HepG2 (cell line): ENCODE measurements around the gene TRIM9. TPM values are rescaled to one million over a fixed set of nuclear protein-coding genes. Genes with fewer than 3 reads are reported as not detected.

ENCODE experiments used
- ATAC-seq: fragments of 200-7000 bp; cut with Tn5 transposase; 3 replicates; pipeline ENCODE4 v1.9.1; 2020; ENCODE audit warnings: mild to moderate bottlenecking, moderate library complexity
- BruUV-seq: library from RNA; stranded (reverse); fragments of 400-500 nt; replicated peaks from 2 replicates; lab custom pipeline; 2021; lab: Mats Ljungman, UMichigan
- CTCF ChIA-PET: fragments of 300-600 bp; formaldehyde crosslinking; extraction: SDS; loops from one replicate; lab custom pipeline; 2021; ENCODE audit warnings: low total read pairs, inconsistent platforms, low intra/inter-chr PET ratio; lab: Yijun Ruan, JAX
- POLR2A ChIA-PET: fragments of 350-600 bp; sonication (Branson Sonifier 250); formaldehyde crosslinking; loops from one replicate; lab custom pipeline; 2020; ENCODE audit warnings: antibody characterized with exemption, inconsistent platforms; lab: Yijun Ruan, JAX
- DNase-seq: peaks from one replicate; pipeline ENCODE4 v3.0.0-alpha.2; 2015; ENCODE audit warnings: low spot score
- FAIRE-seq: peaks from 3 replicates; lab custom pipeline; 2011; peaks lifted over from hg19 to GRCh38; lab: Jason Lieb, UNC
- H2AFZ ChIP-seq: one replicate; pipeline ENCODE4 v1.6.1; 2011; ENCODE audit warnings: low read length, inconsistent platforms
- H3K27ac ChIP-seq: fragments of 300-600 bp; 3 replicates; pipeline ENCODE4 v1.8.0; 2011; ENCODE audit warnings: mixed run types, mild to moderate bottlenecking, mixed read lengths, low read length, inconsistent platforms; ENCODE audit not compliant: insufficient read depth; ENCODE audit errors: extremely low read length
- H3K27me3 ChIP-seq, 2 experiments: fragments of 200-600 bp in 1 of 2; 2 replicates in 1 of 2; 3 replicates in 1 of 2; pipeline versions ENCODE4 v1.6.0 to v1.8.0; 2011; ENCODE audit warnings: low read length in 2 of 2, mild to moderate bottlenecking in 2 of 2, moderate library complexity in 2 of 2, inconsistent platforms in 1 of 2; ENCODE audit not compliant: insufficient read depth in 2 of 2, control insufficient read depth in 1 of 2
- H3K36me3 ChIP-seq, 2 experiments: fragments of 200-600 bp in 1 of 2; replicated peaks in 1 of 2; 2 replicates in 1 of 2; 3 replicates in 1 of 2; pipeline versions ENCODE4 v1.5.1 to v1.8.0; 2011; ENCODE audit warnings: low read length in 2 of 2, inconsistent platforms in 1 of 2; ENCODE audit not compliant: insufficient read depth in 2 of 2, control insufficient read depth in 1 of 2
- H3K4me1 ChIP-seq: 2 replicates; pipeline ENCODE4 v1.5.1; 2012; ENCODE audit warnings: low read length, inconsistent platforms; ENCODE audit not compliant: insufficient read depth
- H3K4me2 ChIP-seq: 2 replicates; pipeline ENCODE4 v1.6.0; 2011; ENCODE audit warnings: low read depth, low read length, inconsistent platforms
- H3K4me3 ChIP-seq, 3 experiments: fragments of 200-600 bp in 1 of 3; sonication (generic), shearing (Covaris generic) in 1 of 3; replicated peaks in 1 of 3; 2 replicates each; pipeline ENCODE4 v1.5.1; 2011 to 2016; ENCODE audit warnings: low read length in 3 of 3, inconsistent platforms in 2 of 3, low read depth in 2 of 3, mild to moderate bottlenecking in 2 of 3, control low read depth in 1 of 3, mixed read lengths in 1 of 3; ENCODE audit not compliant: insufficient read depth in 1 of 3
- H3K79me2 ChIP-seq: one replicate; pipeline ENCODE4 v1.6.1; 2011; ENCODE audit warnings: low read length, inconsistent platforms; ENCODE audit not compliant: insufficient read depth
- H3K9ac ChIP-seq: 2 replicates; pipeline ENCODE4 v1.6.0; 2011; ENCODE audit warnings: mild to moderate bottlenecking, low read depth, low read length, inconsistent platforms; ENCODE audit not compliant: insufficient read depth
- H3K9me3 ChIP-seq: 2 replicates; pipeline ENCODE4 v1.5.1; 2012; ENCODE audit warnings: mild to moderate bottlenecking, low read length
- H4K20me1 ChIP-seq: 2 replicates; pipeline ENCODE4 v1.6.0; 2011; ENCODE audit warnings: inconsistent platforms, mild to moderate bottlenecking, low read length, moderate library complexity; ENCODE audit not compliant: insufficient read depth
- EEA1 ChIP-seq: sonication (generic); formaldehyde crosslinking; IDR thresholded peaks from 2 replicates; pipeline ENCODE4 v1.5.1; 2020; ENCODE audit warnings: mild to moderate bottlenecking, missing genetic modification reagents, borderline replicate concordance
- ELF1 ChIP-seq: sonication (generic); formaldehyde crosslinking; IDR thresholded peaks from 2 replicates; pipeline ENCODE4 v1.4.0; 2020; ENCODE audit warnings: missing genetic modification reagents
- HOXD1 ChIP-seq: sonication (generic); formaldehyde crosslinking; IDR thresholded peaks from 2 replicates; pipeline ENCODE4 v1.5.0; 2020; ENCODE audit warnings: missing genetic modification reagents
- ISL2 ChIP-seq: sonication (generic); formaldehyde crosslinking; IDR thresholded peaks from 2 replicates; pipeline ENCODE4 v1.5.0; 2020; ENCODE audit warnings: missing genetic modification reagents
- MIER3 ChIP-seq: IDR thresholded peaks from 2 replicates; pipeline ENCODE4 v1.6.1; 2016; ENCODE audit warnings: missing compliant biosample characterization, borderline replicate concordance
- NFE2L1 ChIP-seq: sonication (generic); formaldehyde crosslinking; IDR thresholded peaks from 2 replicates; pipeline ENCODE4 v1.4.0; 2020; ENCODE audit warnings: missing genetic modification reagents, mild to moderate bottlenecking, borderline replicate concordance
- RXRA ChIP-seq: sonication (generic); formaldehyde crosslinking; IDR thresholded peaks from 2 replicates; pipeline ENCODE4 v1.5.1; 2020; ENCODE audit warnings: missing genetic modification reagents
- SMARCC2 ChIP-seq: fragments of 450-650 bp; IDR thresholded peaks from 2 replicates; pipeline ENCODE4 v1.6.1; 2017; ENCODE audit warnings: antibody characterized with exemption, mild to moderate bottlenecking
- ZNF207 ChIP-seq: fragments of 450-650 bp; IDR thresholded peaks from 2 replicates; pipeline ENCODE4 v1.6.1; 2016; ENCODE audit warnings: antibody characterized with exemption, borderline replicate concordance
- ZNF234 ChIP-seq: sonication (generic); formaldehyde crosslinking; conservative IDR thresholded peaks from 2 replicates; pipeline ENCODE4 v1.5.1; 2020; ENCODE audit warnings: mild to moderate bottlenecking, missing genetic modification reagents
- WGBS: methylation state at CpG from one replicate; pipeline ENCODE4 v1.1.6; 2017; ENCODE audit warnings: low lambda C conversion rate; 5-methylcytosine and 5-hydroxymethylcytosine counted together
- in situ Hi-C: cut with HindIII; loops from 2 replicates; pipeline ENCODE4 v1.10.0; 2017; ENCODE audit warnings: low pct_unique_long_range_greater_than_20kb; ENCODE audit not compliant: extremely low pct_ligation_motif_present
- intact Hi-C: fragments of 100-400 bp; cut with micrococcal nuclease; formaldehyde crosslinking; loops from one replicate; pipeline ENCODE4 v1.10.0; 2022; ENCODE audit not compliant: unreplicated experiment
- polyA plus RNA-seq, 8 experiments: library from polyadenylated mRNA; depleted of rRNA in 3 of 8; stranded (reverse) in 7 of 8; unstranded in 1 of 8; fragments of >200 nt; fragmentation: Illumina TruSeq in 4 of 8; extraction: Trizol in 4 of 8; gene quantifications; 2 replicates each; pipeline versions ENCODE4 v1.2.1 to v1.2.3, GENCODE V29; 2011 to 2016; ENCODE audit warnings: low read depth in 4 of 8, missing spikeins in 1 of 8, mixed read lengths in 1 of 8; ENCODE audit not compliant: insufficient read depth in 1 of 8
- total RNA-seq, 5 experiments: library from RNA; depleted of rRNA; stranded (reverse); fragments of >200 nt; fragmentation: Illumina TruSeq; extraction: Trizol; gene quantifications; 2 replicates each; pipeline ENCODE4 v1.2.3, GENCODE V29; 2016; ENCODE audit warnings: low read depth in 1 of 5
- TF ChIP-seq, protein P1 (sequence below): sonication (generic); formaldehyde crosslinking; conservative IDR thresholded peaks from 2 replicates; pipeline ENCODE4 v1.8.0; 2022; ENCODE audit warnings: mild to moderate bottlenecking, moderate library complexity, missing genetic modification reagents
- TF ChIP-seq, protein P2 (sequence below): sonication (generic); formaldehyde crosslinking; IDR thresholded peaks from 2 replicates; pipeline ENCODE4 v1.4.0; 2020; ENCODE audit warnings: mild to moderate bottlenecking, missing genetic modification reagents
- TF ChIP-seq, protein P3 (sequence below): IDR thresholded peaks from 2 replicates; pipeline ENCODE4 v1.6.1; 2018; ENCODE audit warnings: missing genetic modification reagents, mild to moderate bottlenecking, missing compliant biosample characterization

TRIM9 gene
- total and polyA plus RNA-seq, 2 of the 13 experiments (the other 11 are each of a cell fraction or from before 2014, with no cell fraction given) = 0.04 to 0.07 TPM

DNA sequence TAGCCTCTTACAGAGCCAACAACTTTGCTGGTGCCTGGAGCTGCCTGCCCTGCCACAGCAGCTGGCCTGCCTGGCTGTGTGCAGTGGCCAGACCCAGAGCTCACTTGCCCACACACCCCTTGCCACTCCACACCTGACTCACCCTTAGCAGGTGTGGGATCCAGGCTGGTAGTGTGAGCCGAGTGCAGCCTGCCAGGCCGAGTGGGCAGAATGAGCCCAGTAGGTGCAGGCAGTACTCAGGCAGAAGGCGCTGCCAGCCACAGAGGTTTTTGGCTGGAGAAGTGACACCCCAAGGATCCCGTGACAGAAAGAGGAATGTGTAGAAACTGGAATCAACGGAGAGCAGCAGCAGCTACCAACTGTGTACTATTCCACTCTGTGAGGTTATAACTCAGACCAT is 120.8 kb downstream of the TRIM9 start:
- FAIRE-seq = no peak
- POLR2A ChIA-PET = no interaction called here
- Histone ChIP-seq H4K20me1 (no peaks in the 10 kb centered on the region), H3K4me1 (no peaks in the 10 kb centered on the region), H3K36me3 (no peaks in the 10 kb centered on the region), H3K4me2 (no peak overlapping the region), H3K9me3 (no peaks in the 10 kb centered on the region), H3K9ac (no peak overlapping the region), H3K27ac (no peak overlapping the region), H3K27me3 (peaks cover 1 to 22% of the 10 kb centered on the region in 2 experiments; a peak in 3 of 5 replicates), H3K4me3 (no peak overlapping the region), H2AFZ (no peak overlapping the region), H3K79me2 (no peaks in the 10 kb centered on the region)
- WGBS = 16% methylated on average over 5 of the region's 5 CpGs
- CTCF ChIA-PET = no interaction called here
- ATAC-seq = no peak; the same call in 2 of the 3 replicates
- TF ChIP-seq SMARCC2 = no peak
- TF ChIP-seq, protein P1, sequence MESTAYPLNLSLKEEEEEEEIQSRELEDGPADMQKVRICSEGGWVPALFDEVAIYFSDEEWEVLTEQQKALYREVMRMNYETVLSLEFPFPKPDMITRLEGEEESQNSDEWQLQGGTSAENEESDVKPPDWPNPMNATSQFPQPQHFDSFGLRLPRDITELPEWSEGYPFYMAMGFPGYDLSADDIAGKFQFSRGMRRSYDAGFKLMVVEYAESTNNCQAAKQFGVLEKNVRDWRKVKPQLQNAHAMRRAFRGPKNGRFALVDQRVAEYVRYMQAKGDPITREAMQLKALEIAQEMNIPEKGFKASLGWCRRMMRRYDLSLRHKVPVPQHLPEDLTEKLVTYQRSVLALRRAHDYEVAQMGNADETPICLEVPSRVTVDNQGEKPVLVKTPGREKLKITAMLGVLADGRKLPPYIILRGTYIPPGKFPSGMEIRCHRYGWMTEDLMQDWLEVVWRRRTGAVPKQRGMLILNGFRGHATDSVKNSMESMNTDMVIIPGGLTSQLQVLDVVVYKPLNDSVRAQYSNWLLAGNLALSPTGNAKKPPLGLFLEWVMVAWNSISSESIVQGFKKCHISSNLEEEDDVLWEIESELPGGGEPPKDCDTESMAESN (CRISPR knock-in tag) = no peak
- TF ChIP-seq NFE2L1 = no peak
- no peak for TF ChIP-seq ELF1 (CRISPR knock-in tag)
- no peak for TF ChIP-seq MIER3 (CRISPR knock-in tag)
- TF ChIP-seq EEA1 (CRISPR knock-in tag) = no peak
- no peak for TF ChIP-seq ISL2
- TF ChIP-seq HOXD1 (CRISPR knock-in tag) = no peak
- no peak for DNase-seq
- in situ Hi-C loops (no loop called here), intact Hi-C loops (no loop called here)
- no TSS peak for BruUV-seq

DNA sequence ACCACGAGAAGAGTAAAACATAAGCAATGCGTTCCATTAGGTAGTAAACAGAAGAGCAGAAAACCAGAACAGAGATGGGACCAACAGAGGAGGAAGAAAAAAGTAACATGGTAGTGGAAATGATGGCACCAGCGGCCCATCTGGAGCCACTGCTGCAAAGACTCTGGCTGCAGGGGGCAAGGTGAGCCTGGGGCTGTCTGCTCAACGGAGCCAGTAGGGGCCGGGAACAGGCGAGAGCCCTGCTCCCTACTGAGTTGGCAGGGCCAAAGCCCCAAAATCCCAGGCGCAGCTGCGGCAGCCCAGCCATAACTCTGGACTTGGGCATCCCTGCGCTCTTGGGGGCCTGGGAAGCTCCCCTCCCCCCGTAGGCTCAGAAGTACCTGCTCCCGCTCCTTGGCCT is 122.2 kb downstream of the TRIM9 start:
- Histone ChIP-seq H3K4me3 (no peak overlapping the region), H3K9me3 (no peaks in the 10 kb centered on the region), H3K9ac (no peak overlapping the region), H3K4me1 (no peaks in the 10 kb centered on the region), H3K4me2 (no peak overlapping the region), H2AFZ (no peak overlapping the region), H3K79me2 (no peaks in the 10 kb centered on the region), H3K27ac (no peak overlapping the region), H4K20me1 (no peaks in the 10 kb centered on the region), H3K36me3 (no peaks in the 10 kb centered on the region), H3K27me3 (peaks cover 0 to 16% of the 10 kb centered on the region in 2 experiments; a peak in 3 of 5 replicates)
- intact Hi-C loops = no loop called here
- FAIRE-seq = no peak
- ATAC-seq = peak; percentile 35; the same call in 2 of the 3 replicates
- WGBS = 15% methylated on average over 6 of the region's 11 CpGs
- CTCF ChIA-PET = no interaction called here
- no peak for DNase-seq
- BruUV-seq = no TSS peak
- in situ Hi-C loops = no loop called here
- TF ChIP-seq, protein P2, sequence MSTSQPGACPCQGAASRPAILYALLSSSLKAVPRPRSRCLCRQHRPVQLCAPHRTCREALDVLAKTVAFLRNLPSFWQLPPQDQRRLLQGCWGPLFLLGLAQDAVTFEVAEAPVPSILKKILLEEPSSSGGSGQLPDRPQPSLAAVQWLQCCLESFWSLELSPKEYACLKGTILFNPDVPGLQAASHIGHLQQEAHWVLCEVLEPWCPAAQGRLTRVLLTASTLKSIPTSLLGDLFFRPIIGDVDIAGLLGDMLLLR = no peak
- TF ChIP-seq ZNF207 = no peak
- TF ChIP-seq, protein P3, sequence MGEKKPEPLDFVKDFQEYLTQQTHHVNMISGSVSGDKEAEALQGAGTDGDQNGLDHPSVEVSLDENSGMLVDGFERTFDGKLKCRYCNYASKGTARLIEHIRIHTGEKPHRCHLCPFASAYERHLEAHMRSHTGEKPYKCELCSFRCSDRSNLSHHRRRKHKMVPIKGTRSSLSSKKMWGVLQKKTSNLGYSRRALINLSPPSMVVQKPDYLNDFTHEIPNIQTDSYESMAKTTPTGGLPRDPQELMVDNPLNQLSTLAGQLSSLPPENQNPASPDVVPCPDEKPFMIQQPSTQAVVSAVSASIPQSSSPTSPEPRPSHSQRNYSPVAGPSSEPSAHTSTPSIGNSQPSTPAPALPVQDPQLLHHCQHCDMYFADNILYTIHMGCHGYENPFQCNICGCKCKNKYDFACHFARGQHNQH (CRISPR knock-in tag) = no peak
- TF ChIP-seq RXRA = no peak
- no peak for TF ChIP-seq ZNF234 (CRISPR knock-in tag)
- POLR2A ChIA-PET = no interaction called here
